GM15510 (cell line): ENCODE measurements around the gene CTDSP1.

ENCODE experiments used
- POLR2A ChIP-seq: IDR thresholded peaks from 3 replicates; pipeline ENCODE4 v1.6.1; 2011; ENCODE audit warnings: borderline replicate concordance; ENCODE audit not compliant: insufficient read length; ENCODE audit errors: extremely low read depth

Gene CTDSP1

GRCh38 chr2:218399391-218400166 lies at the start of gene CTDSP1:
Gene CTDSP1 (plus strand): TSS chr2:218399868. CDS start chr2:218400091, 223 bp downstream.
- TF ChIP-seq POLR2A: peak; percentile 67

- no peak for TF ChIP-seq POLR2A
Measured at GRCh38 chr2:218354045-218354444, 45.6 kb upstream of the CTDSP1 start.

- TF ChIP-seq POLR2A: no peak
Measured at GRCh38 chr2:218354850-218355443, 44.7 kb upstream of the CTDSP1 start.

- TF ChIP-seq POLR2A: no peak
Measured at GRCh38 chr2:218357236-218358177, 42.2 kb upstream of the CTDSP1 start.

GRCh38 chr2:218360453-218360852 lies 39.2 kb upstream of the CTDSP1 start:
- no peak for TF ChIP-seq POLR2A

- no peak for TF ChIP-seq POLR2A
Measured at GRCh38 chr2:218362606-218363005, 37.1 kb upstream of the CTDSP1 start.

GRCh38 chr2:218363736-218364135 lies 35.9 kb upstream of the CTDSP1 start:
- TF ChIP-seq POLR2A: no peak

- no peak for TF ChIP-seq POLR2A
Measured at GRCh38 chr2:218364196-218364595, 35.5 kb upstream of the CTDSP1 start.

GRCh38 chr2:218366621-218367414 lies 32.9 kb upstream of the CTDSP1 start:
- TF ChIP-seq POLR2A: no peak

- peak; percentile 92 for TF ChIP-seq POLR2A
Measured at GRCh38 chr2:218367415-218368149, 32.1 kb upstream of the CTDSP1 start.

- no peak for TF ChIP-seq POLR2A
Measured at GRCh38 chr2:218368150-218368528, 31.5 kb upstream of the CTDSP1 start.

- TF ChIP-seq POLR2A: no peak
Measured at GRCh38 chr2:218368621-218369153, 31.0 kb upstream of the CTDSP1 start.

- TF ChIP-seq POLR2A: no peak
Measured at GRCh38 chr2:218369330-218369729, 30.3 kb upstream of the CTDSP1 start.
